ENCODE data around the gene POLR2C. TPM values are rescaled to one million over a fixed set of nuclear protein-coding genes. Genes with fewer than 3 reads are reported as not detected.
"Not testable (repeated sequence)": the region's sequence is repeated elsewhere in the genome, so short reads cannot be mapped to it uniquely, and the experiment has no call there.

Gene POLR2C
- total RNA-seq, 4 donors from 2014 or later = 39.2 to 104 (median 72.7) TPM

- Histone ChIP-seq H3K4me1 (no peaks in the 10 kb centered on the region), H3K27me3 (no peaks in the 10 kb centered on the region), H3K4me3 (no peak overlapping the region), H3K27ac (no peak overlapping the region), H3K36me3 (peaks cover 0 to 70% (median 38%) of the 10 kb centered on the region in 4 donors), H3K9me3 (no peaks in the 10 kb centered on the region)
- no peak for DNase-seq
- no peak for TF ChIP-seq POLR2AphosphoS5 (IDR thresholded peaks at IDR 0.05)
- no peak for TF ChIP-seq CTCF (IDR thresholded peaks at IDR 0.05)
- TF ChIP-seq EP300 (IDR thresholded peaks at IDR 0.05; ENCODE audit: low read depth) = no peak
- TF ChIP-seq POLR2A (IDR thresholded peaks at IDR 0.05) = no peak
- in situ Hi-C loops (cut with MboI; ENCODE audit: low pct_ligation_motif_present in 1 of 4, low pct_unique_long_range_greater_than_20kb in 1 of 4, low sequenced_read_pairs in 3 of 4) = no loop called here
- WGBS, 2 donors (ENCODE audit: low coverage in 1 of 2) = 89% methylated on average over 3 of the region's 3 CpGs; no CpG with 5 or more reads in 1 of the 2 donors
- intact Hi-C loops (cut with DNase I; ENCODE audit: low total_unique reads) = no loop called here
Observed at GRCh38 chr16:57432989-57433388, 29.5 kb upstream of the POLR2C start.

GRCh38 chr16:57434003-57434402, 28.5 kb upstream of the POLR2C start:
- H3K27ac ChIP-seq = no peak overlapping the region
- in situ Hi-C loops (cut with MboI; ENCODE audit: low pct_ligation_motif_present in 1 of 4, low pct_unique_long_range_greater_than_20kb in 1 of 4, low sequenced_read_pairs in 3 of 4) (no loop called here), intact Hi-C loops (cut with DNase I; ENCODE audit: low total_unique reads) (no loop called here)
- H3K27me3 ChIP-seq = no peaks in the 10 kb centered on the region
- no peak for DNase-seq
- peaks cover 0 to 71% (median 39%) of the 10 kb centered on the region in 4 donors for H3K36me3 ChIP-seq
- no peaks in the 10 kb centered on the region for H3K9me3 ChIP-seq
- TF ChIP-seq CTCF (IDR thresholded peaks at IDR 0.05) (no peak), POLR2AphosphoS5 (IDR thresholded peaks at IDR 0.05) (no peak), POLR2A (IDR thresholded peaks at IDR 0.05) (no peak), EP300 (IDR thresholded peaks at IDR 0.05; ENCODE audit: low read depth) (no peak)
- no peaks in the 10 kb centered on the region for H3K4me1 ChIP-seq
- no peak overlapping the region for H3K4me3 ChIP-seq
- 92% methylated on average over 2 of the region's 2 CpGs for WGBS, 2 donors (ENCODE audit: low coverage in 1 of 2)

GRCh38 chr16:57435838-57436237, 26.6 kb upstream of the POLR2C start:
- Histone ChIP-seq H3K27me3 (no peaks in the 10 kb centered on the region), H3K4me1 (no peaks in the 10 kb centered on the region), H3K36me3 (peaks cover 0 to 78% (median 34%) of the 10 kb centered on the region in 4 donors), H3K4me3 (no peak overlapping the region), H3K9me3 (no peaks in the 10 kb centered on the region), H3K27ac (no peak overlapping the region)
- WGBS, 2 donors (ENCODE audit: low coverage in 1 of 2) = 93% methylated on average over 1 of the region's 1 CpG; no CpG with 5 or more reads in 1 of the 2 donors
- TF ChIP-seq EP300 (IDR thresholded peaks at IDR 0.05; ENCODE audit: low read depth) (no peak), POLR2AphosphoS5 (IDR thresholded peaks at IDR 0.05) (no peak), POLR2A (IDR thresholded peaks at IDR 0.05) (no peak), CTCF (IDR thresholded peaks at IDR 0.05) (no peak)
- in situ Hi-C loops (cut with MboI; ENCODE audit: low pct_ligation_motif_present in 1 of 4, low pct_unique_long_range_greater_than_20kb in 1 of 4, low sequenced_read_pairs in 3 of 4) (no loop called here), intact Hi-C loops (cut with DNase I; ENCODE audit: low total_unique reads) (no loop called here)
- DNase-seq = no peak

- H3K9me3 ChIP-seq; H3K4me3 ChIP-seq; in situ Hi-C loops (cut with MboI; ENCODE audit: low pct_ligation_motif_present in 1 of 4, low pct_unique_long_range_greater_than_20kb in 1 of 4, low sequenced_read_pairs in 3 of 4); H3K27me3 ChIP-seq; intact Hi-C loops (cut with DNase I; ENCODE audit: low total_unique reads); H3K27ac ChIP-seq; DNase-seq; H3K4me1 ChIP-seq: not testable (repeated sequence)
- WGBS, 2 donors (ENCODE audit: low coverage in 1 of 2) = 98 to 100% methylated on average over 2 to 8 of the region's 8 CpGs
- peaks cover 0 to 41% (median 14%) of the 10 kb centered on the region in 4 donors for H3K36me3 ChIP-seq
Observed at GRCh38 chr16:57439947-57440346, 22.5 kb upstream of the POLR2C start.

- peaks cover 0 to 36% (median 11%) of the 10 kb centered on the region in 4 donors for H3K36me3 ChIP-seq
- 91 to 98% methylated on average over 6 to 8 of the region's 8 CpGs for WGBS, 2 donors (ENCODE audit: low coverage in 1 of 2)
- DNase-seq; H3K27me3 ChIP-seq; H3K4me1 ChIP-seq; in situ Hi-C loops (cut with MboI; ENCODE audit: low pct_ligation_motif_present in 1 of 4, low pct_unique_long_range_greater_than_20kb in 1 of 4, low sequenced_read_pairs in 3 of 4); H3K9me3 ChIP-seq; intact Hi-C loops (cut with DNase I; ENCODE audit: low total_unique reads); H3K4me3 ChIP-seq; H3K27ac ChIP-seq: not testable (repeated sequence)
Observed at GRCh38 chr16:57440551-57440950, 21.9 kb upstream of the POLR2C start.
